Natural killer cell treated with Interleukin-12 subunit alpha and Interleukin-12 subunit beta and Interleukin-15 and Interleukin-18, amount 100 ng/mL, for 72 hours (primary cell): ENCODE results near the gene EXOC4. TPM values are rescaled to one million over a fixed set of nuclear protein-coding genes. Genes with fewer than 3 reads are reported as not detected.

Source experiments
- ATAC-seq, 2 donors: fragments of 150-1000 bp; cut with Tn5 transposase in 1 of 2; sonication (Bioruptor Pico), chemical (Tn5 transposase) in 1 of 2; 2 replicates each; pipeline ENCODE4 v1.10.0; 2021
- DNase-seq: peaks from one replicate; pipeline ENCODE4 v3.0.0; 2022; ENCODE audit warnings: low spot score
- H3K27ac Mint-ChIP-seq, 2 donors: 1 replicate in 1 of 2; 2 replicates in 1 of 2; pipeline ENCODE4 v1.8.0; 2022; ENCODE audit warnings: mixed read lengths in 2 of 2, mild to moderate bottlenecking in 1 of 2, moderate library complexity in 1 of 2
- H3K27me3 Mint-ChIP-seq, 2 donors: 1 replicate in 1 of 2; 2 replicates in 1 of 2; pipeline ENCODE4 v1.8.0; 2022; ENCODE audit warnings: mixed read lengths in 2 of 2
- H3K36me3 Mint-ChIP-seq: one replicate; pipeline ENCODE4 v1.8.0; 2022; ENCODE audit warnings: mixed read lengths
- H3K4me1 Mint-ChIP-seq, 2 donors: 1 replicate in 1 of 2; 2 replicates in 1 of 2; pipeline ENCODE4 v1.8.0; 2022; ENCODE audit warnings: low read depth in 2 of 2, mixed read lengths in 2 of 2, mild to moderate bottlenecking in 1 of 2
- H3K4me3 Mint-ChIP-seq: one replicate; pipeline ENCODE4 v1.8.0; 2022; ENCODE audit warnings: mixed read lengths
- H3K9me3 Mint-ChIP-seq: 2 replicates; pipeline ENCODE4 v1.8.0; 2022; ENCODE audit warnings: mixed read lengths
- total RNA-seq, 2 donors: library from RNA; stranded (reverse); gene quantifications; one replicate each; pipeline ENCODE4 v1.2.3, GENCODE V29; 2022

EXOC4 gene
- total RNA-seq, 2 donors from 2014 or later, result 78.5 to 107 TPM

- Mint-ChIP-seq H3K36me3 (peaks cover 9% of the 10 kb centered on the region), H3K27ac (no peak overlapping the region), H3K27me3 (no peaks in the 10 kb centered on the region), H3K4me1 (peaks cover 5 to 7% of the 10 kb centered on the region in 2 donors), H3K9me3 (no peaks in the 10 kb centered on the region), H3K4me3 (peak overlapping the region; percentile 18)
- ATAC-seq (no peak), DNase-seq (no peak)
Measured at GRCh38 chr7:133290676-133291333, 37.9 kb downstream of the EXOC4 start.

- peaks cover 0 to 5% of the 10 kb centered on the region in 2 donors for H3K4me1 Mint-ChIP-seq
- peak overlapping the region in 1 of 2 donors; percentile 17 for H3K27ac Mint-ChIP-seq
- peaks cover 9% of the 10 kb centered on the region for H3K36me3 Mint-ChIP-seq
- DNase-seq (no peak), ATAC-seq (no peak)
- H3K9me3 Mint-ChIP-seq, result no peaks in the 10 kb centered on the region
- H3K4me3 Mint-ChIP-seq, result no peak overlapping the region
- no peaks in the 10 kb centered on the region for H3K27me3 Mint-ChIP-seq
Measured at GRCh38 chr7:133292631-133293030, 39.8 kb downstream of the EXOC4 start.

- Mint-ChIP-seq H3K4me1 (peaks cover 5 to 6% of the 10 kb centered on the region in 2 donors), H3K27me3 (no peaks in the 10 kb centered on the region), H3K9me3 (no peaks in the 10 kb centered on the region), H3K27ac (no peak overlapping the region), H3K36me3 (peaks cover 8% of the 10 kb centered on the region), H3K4me3 (no peak overlapping the region)
- ATAC-seq (no peak), DNase-seq (no peak)
Measured at GRCh38 chr7:133293384-133294160, 40.7 kb downstream of the EXOC4 start.

GRCh38 chr7:133294234-133294633, 41.4 kb downstream of the EXOC4 start:
- peaks cover 5 to 6% of the 10 kb centered on the region in 2 donors for H3K4me1 Mint-ChIP-seq

GRCh38 chr7:133295484-133295883, 42.6 kb downstream of the EXOC4 start:
- DNase-seq, result no peak
- no peaks in the 10 kb centered on the region for H3K9me3 Mint-ChIP-seq
- H3K4me1 Mint-ChIP-seq, result peaks cover 5 to 6% of the 10 kb centered on the region in 2 donors
- no peak overlapping the region for H3K4me3 Mint-ChIP-seq
- H3K27me3 Mint-ChIP-seq, result no peaks in the 10 kb centered on the region
- no peak for ATAC-seq
- no peak overlapping the region for H3K27ac Mint-ChIP-seq
- peaks cover 5% of the 10 kb centered on the region for H3K36me3 Mint-ChIP-seq

More at GRCh38 chr7:133294234-133294633, 41.4 kb downstream of the EXOC4 start:
- H3K27me3 Mint-ChIP-seq, result no peaks in the 10 kb centered on the region
- no peaks in the 10 kb centered on the region for H3K9me3 Mint-ChIP-seq
- no peak overlapping the region for H3K27ac Mint-ChIP-seq
- no peak overlapping the region for H3K4me3 Mint-ChIP-seq
- peaks cover 5% of the 10 kb centered on the region for H3K36me3 Mint-ChIP-seq
- ATAC-seq (no peak), DNase-seq (no peak)

- no peak overlapping the region for H3K27ac Mint-ChIP-seq
- no peak overlapping the region for H3K4me3 Mint-ChIP-seq
- H3K27me3 Mint-ChIP-seq, result no peaks in the 10 kb centered on the region
- DNase-seq, result no peak
- no peak for ATAC-seq
- H3K36me3 Mint-ChIP-seq, result no peaks in the 10 kb centered on the region
- H3K4me1 Mint-ChIP-seq, result peaks cover 0 to 10% of the 10 kb centered on the region in 2 donors
- H3K9me3 Mint-ChIP-seq, result no peaks in the 10 kb centered on the region
Measured at GRCh38 chr7:133297093-133297492, 44.2 kb downstream of the EXOC4 start.

GRCh38 chr7:133298080-133298479, 45.2 kb downstream of the EXOC4 start:
- no peaks in the 10 kb centered on the region for H3K9me3 Mint-ChIP-seq
- ATAC-seq (no peak), DNase-seq (no peak)
- H3K4me3 Mint-ChIP-seq, result no peak overlapping the region
- no peaks in the 10 kb centered on the region for H3K27me3 Mint-ChIP-seq
- peaks cover 0 to 10% of the 10 kb centered on the region in 2 donors for H3K4me1 Mint-ChIP-seq
- no peak overlapping the region for H3K27ac Mint-ChIP-seq
- H3K36me3 Mint-ChIP-seq, result no peaks in the 10 kb centered on the region

GRCh38 chr7:133299676-133300075, 46.8 kb downstream of the EXOC4 start:
- ATAC-seq (no peak), DNase-seq (no peak)
- H3K4me3 Mint-ChIP-seq, result no peak overlapping the region
- H3K36me3 Mint-ChIP-seq, result no peaks in the 10 kb centered on the region
- no peaks in the 10 kb centered on the region for H3K9me3 Mint-ChIP-seq
- no peaks in the 10 kb centered on the region for H3K27me3 Mint-ChIP-seq
- no peak overlapping the region for H3K27ac Mint-ChIP-seq
- peaks cover 0 to 10% of the 10 kb centered on the region in 2 donors for H3K4me1 Mint-ChIP-seq

GRCh38 chr7:133300088-133300487, 47.2 kb downstream of the EXOC4 start:
- ATAC-seq, result no peak
- H3K27ac Mint-ChIP-seq, result no peak overlapping the region
- H3K4me1 Mint-ChIP-seq, result peaks cover 0 to 12% of the 10 kb centered on the region in 2 donors
- no peaks in the 10 kb centered on the region for H3K27me3 Mint-ChIP-seq
- DNase-seq, result no peak
- H3K9me3 Mint-ChIP-seq, result no peaks in the 10 kb centered on the region
- H3K36me3 Mint-ChIP-seq, result no peaks in the 10 kb centered on the region
- no peak overlapping the region for H3K4me3 Mint-ChIP-seq

GRCh38 chr7:133300811-133301210, 47.9 kb downstream of the EXOC4 start:
- Mint-ChIP-seq H3K4me3 (no peak overlapping the region), H3K9me3 (no peaks in the 10 kb centered on the region), H3K4me1 (peaks cover 0 to 13% of the 10 kb centered on the region in 2 donors), H3K36me3 (peaks cover under 1% of the 10 kb centered on the region), H3K27me3 (no peaks in the 10 kb centered on the region), H3K27ac (no peak overlapping the region)
- ATAC-seq (no peak), DNase-seq (no peak)

GRCh38 chr7:133301444-133301843, 48.6 kb downstream of the EXOC4 start:
- no peaks in the 10 kb centered on the region for H3K9me3 Mint-ChIP-seq
- peaks cover 0 to 13% of the 10 kb centered on the region in 2 donors for H3K4me1 Mint-ChIP-seq
- no peak for ATAC-seq
- no peak for DNase-seq
- H3K27ac Mint-ChIP-seq, result no peak overlapping the region
- H3K27me3 Mint-ChIP-seq, result no peaks in the 10 kb centered on the region
- H3K36me3 Mint-ChIP-seq, result peaks cover 7% of the 10 kb centered on the region
- H3K4me3 Mint-ChIP-seq, result no peak overlapping the region

GRCh38 chr7:133303372-133303771, 50.5 kb downstream of the EXOC4 start:
- ATAC-seq, result no peak
- peaks cover 21% of the 10 kb centered on the region for H3K36me3 Mint-ChIP-seq
- H3K9me3 Mint-ChIP-seq, result no peaks in the 10 kb centered on the region
- H3K4me3 Mint-ChIP-seq, result no peak overlapping the region
- no peak for DNase-seq
- H3K27me3 Mint-ChIP-seq, result no peaks in the 10 kb centered on the region
- no peak overlapping the region for H3K27ac Mint-ChIP-seq
- peaks cover 0 to 7% of the 10 kb centered on the region in 2 donors for H3K4me1 Mint-ChIP-seq

- no peak for DNase-seq
- no peak overlapping the region for H3K27ac Mint-ChIP-seq
- peaks cover 22% of the 10 kb centered on the region for H3K36me3 Mint-ChIP-seq
- peaks cover 0 to 7% of the 10 kb centered on the region in 2 donors for H3K4me1 Mint-ChIP-seq
- no peak for ATAC-seq
- H3K9me3 Mint-ChIP-seq, result no peaks in the 10 kb centered on the region
- H3K27me3 Mint-ChIP-seq, result no peaks in the 10 kb centered on the region
- no peak overlapping the region for H3K4me3 Mint-ChIP-seq
Measured at GRCh38 chr7:133303931-133304330, 51.1 kb downstream of the EXOC4 start.

GRCh38 chr7:133309333-133309732, 56.5 kb downstream of the EXOC4 start:
- ATAC-seq (no peak), DNase-seq (no peak)
- Mint-ChIP-seq H3K4me3 (no peak overlapping the region), H3K27ac (no peak overlapping the region), H3K4me1 (peaks cover 12 to 15% of the 10 kb centered on the region in 2 donors), H3K36me3 (peaks cover 37% of the 10 kb centered on the region), H3K27me3 (no peaks in the 10 kb centered on the region), H3K9me3 (no peaks in the 10 kb centered on the region)
